Large intestine (tissue), 3 donors: ENCODE data around the gene CACNA1E. TPM values are rescaled to one million over a fixed set of nuclear protein-coding genes. Genes with fewer than 3 reads are reported as not detected.
A peak's percentile ranks its signal among the peaks of the same experiment; 100 is the strongest.

Source experiments
- DNase-seq, 2 donors: peaks; one replicate each; pipeline versions ENCODE4 v3.0.0 to v3.0.0-alpha.2; 2013
- H3K27ac ChIP-seq: one replicate; pipeline ENCODE4 v1.5.1; 2013; ENCODE audit warnings: low read length
- H3K27me3 ChIP-seq: 2 replicates; pipeline ENCODE4 v1.6.1; 2013; ENCODE audit warnings: low read length; ENCODE audit not compliant: control insufficient read depth, insufficient read depth
- H3K36me3 ChIP-seq: 2 replicates; pipeline ENCODE4 v1.6.1; 2013; ENCODE audit warnings: low read length; ENCODE audit not compliant: control insufficient read depth, insufficient read depth
- H3K4me1 ChIP-seq: one replicate; pipeline ENCODE4 v1.6.1; 2013; ENCODE audit warnings: low read length; ENCODE audit not compliant: control insufficient read depth, insufficient read depth
- H3K4me3 ChIP-seq: one replicate; pipeline ENCODE4 v1.5.1; 2013; ENCODE audit warnings: low read length
- H3K9me3 ChIP-seq: one replicate; pipeline ENCODE4 v1.6.1; 2013; ENCODE audit warnings: mild to moderate bottlenecking, low read depth, low read length, moderate library complexity; ENCODE audit not compliant: control insufficient read depth
- WGBS: methylation state at CpG from one replicate; pipeline ENCODE4 v1.1.5; 2013; ENCODE audit warnings: low lambda C conversion rate; ENCODE audit not compliant: insufficient coverage; 5-methylcytosine and 5-hydroxymethylcytosine counted together
- polyA plus RNA-seq: library from polyadenylated mRNA; unstranded; fragments of 120-200 nt; gene quantifications from one replicate; pipeline ENCODE4 v1.2.1, GENCODE V29; 2013

Gene CACNA1E
- polyA plus RNA-seq, 1 donor: 1.7 TPM

DNA sequence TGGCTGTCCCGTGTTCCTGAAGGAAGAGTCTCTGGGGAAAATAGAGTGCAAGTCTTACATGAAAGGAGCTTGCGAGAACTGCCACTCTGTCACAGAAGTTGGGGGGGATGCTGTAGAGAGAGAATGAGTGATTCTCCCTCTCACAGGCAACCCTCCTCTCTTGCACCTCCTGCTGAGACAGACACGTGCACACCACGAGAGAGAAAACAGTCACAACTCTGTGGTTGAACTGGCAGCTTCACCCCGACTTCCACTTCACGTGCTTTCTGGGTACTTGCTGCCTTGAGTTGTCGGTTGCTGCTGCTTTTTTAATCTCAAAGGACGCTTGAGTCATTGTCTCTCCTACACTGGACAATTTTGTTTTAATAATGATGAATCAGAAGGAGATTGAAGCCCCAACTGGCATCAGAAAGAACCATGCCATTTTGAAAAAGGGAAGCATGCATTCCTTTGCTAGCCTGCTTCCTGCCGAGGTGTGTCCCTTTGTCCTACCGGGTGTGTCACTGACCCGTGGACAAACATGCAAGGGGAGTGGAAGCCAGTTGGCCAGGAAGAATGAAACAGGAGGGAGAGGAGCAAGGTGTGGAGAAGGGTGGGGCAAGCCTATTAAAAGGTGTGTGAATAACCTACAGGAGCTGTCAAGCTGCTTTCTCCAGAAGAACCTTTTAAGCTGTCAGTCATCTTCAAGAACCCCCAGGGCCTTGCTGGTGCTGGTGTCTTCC lies 164.2 kb downstream of the CACNA1E start:
- no CpG with 5 or more reads among the region's 11 CpGs for WGBS
- H3K36me3 ChIP-seq: no peaks in the 10 kb centered on the region
- peak; percentile 46 to 49 for DNase-seq
- H3K4me3 ChIP-seq: no peak overlapping the region
- no peaks in the 10 kb centered on the region for H3K9me3 ChIP-seq
- peaks cover 2% of the 10 kb centered on the region for H3K27me3 ChIP-seq
- H3K4me1 ChIP-seq: no peaks in the 10 kb centered on the region
- no peak overlapping the region for H3K27ac ChIP-seq

DNA sequence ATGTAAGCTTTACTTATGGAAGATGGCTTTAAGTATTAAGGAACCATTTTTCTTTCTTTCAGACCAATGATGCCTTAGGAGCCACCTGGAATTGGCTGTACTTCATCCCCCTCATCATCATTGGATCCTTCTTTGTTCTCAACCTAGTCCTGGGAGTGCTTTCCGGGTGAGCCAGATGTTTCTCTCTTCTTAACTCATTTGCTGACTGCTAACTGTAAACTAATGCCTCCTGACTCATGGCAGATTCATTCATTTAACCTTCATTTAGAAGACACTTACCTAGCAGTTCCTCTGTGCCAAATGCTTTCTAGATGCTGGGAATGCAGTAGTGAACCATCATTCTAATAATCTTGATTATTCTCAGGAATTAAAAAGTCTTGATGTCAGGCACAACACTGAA lies 168.0 kb downstream of the CACNA1E start:
- no peaks in the 10 kb centered on the region for H3K9me3 ChIP-seq
- no peaks in the 10 kb centered on the region for H3K4me1 ChIP-seq
- DNase-seq: no peak
- no peaks in the 10 kb centered on the region for H3K27me3 ChIP-seq
- no peaks in the 10 kb centered on the region for H3K36me3 ChIP-seq
- no CpG with 5 or more reads among the region's 1 CpG for WGBS
- no peak overlapping the region for H3K27ac ChIP-seq
- H3K4me3 ChIP-seq: no peak overlapping the region

DNA sequence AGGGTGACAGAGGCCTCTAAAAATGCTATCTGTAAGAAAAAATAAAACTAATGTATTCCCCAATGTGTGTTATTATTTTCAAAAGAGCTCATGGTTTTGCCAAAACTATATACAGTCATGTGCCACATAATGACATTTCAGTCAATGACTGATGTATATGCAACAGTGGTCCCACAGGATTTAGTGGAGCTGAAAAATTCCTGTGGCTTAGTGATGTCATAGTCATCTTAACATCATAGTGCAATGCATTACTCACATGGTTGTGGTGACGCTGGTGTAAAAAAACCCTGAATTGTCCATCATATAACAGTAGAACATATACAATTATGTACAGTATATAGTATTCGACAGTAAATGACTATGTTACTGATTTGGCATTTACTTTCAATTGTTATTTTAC lies 172.4 kb downstream of the CACNA1E start:
- H3K4me1 ChIP-seq: no peaks in the 10 kb centered on the region
- no peak overlapping the region for H3K27ac ChIP-seq
- DNase-seq: no peak
- WGBS: 100% methylated on average over 1 of the region's 2 CpGs
- H3K36me3 ChIP-seq: no peaks in the 10 kb centered on the region
- no peaks in the 10 kb centered on the region for H3K27me3 ChIP-seq
- no peak overlapping the region for H3K4me3 ChIP-seq
- H3K9me3 ChIP-seq: no peaks in the 10 kb centered on the region

DNA sequence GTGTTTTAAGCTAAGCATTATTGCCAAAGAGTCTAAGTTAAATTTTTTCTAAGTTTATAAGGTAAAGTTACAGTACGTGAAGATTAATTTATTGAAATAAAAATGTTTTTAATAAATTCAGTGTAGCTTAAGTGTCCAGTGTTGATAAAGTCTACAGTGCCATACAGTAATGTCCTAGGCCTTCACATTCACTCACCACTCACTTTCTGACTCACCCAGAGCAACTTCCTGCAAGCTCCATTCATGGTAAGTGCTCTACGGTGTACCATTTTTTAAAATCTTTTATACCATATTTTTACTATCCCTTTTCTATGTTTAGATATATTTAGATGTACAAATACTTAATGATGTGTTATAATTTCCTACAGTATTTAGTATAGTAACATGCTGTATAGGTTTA lies 173.2 kb downstream of the CACNA1E start:
- no peak overlapping the region for H3K4me3 ChIP-seq
- H3K4me1 ChIP-seq: no peaks in the 10 kb centered on the region
- DNase-seq: no peak
- no peaks in the 10 kb centered on the region for H3K9me3 ChIP-seq
- no peak overlapping the region for H3K27ac ChIP-seq
- no peaks in the 10 kb centered on the region for H3K27me3 ChIP-seq
- 50% methylated on average over 1 of the region's 2 CpGs for WGBS
- no peaks in the 10 kb centered on the region for H3K36me3 ChIP-seq

DNA sequence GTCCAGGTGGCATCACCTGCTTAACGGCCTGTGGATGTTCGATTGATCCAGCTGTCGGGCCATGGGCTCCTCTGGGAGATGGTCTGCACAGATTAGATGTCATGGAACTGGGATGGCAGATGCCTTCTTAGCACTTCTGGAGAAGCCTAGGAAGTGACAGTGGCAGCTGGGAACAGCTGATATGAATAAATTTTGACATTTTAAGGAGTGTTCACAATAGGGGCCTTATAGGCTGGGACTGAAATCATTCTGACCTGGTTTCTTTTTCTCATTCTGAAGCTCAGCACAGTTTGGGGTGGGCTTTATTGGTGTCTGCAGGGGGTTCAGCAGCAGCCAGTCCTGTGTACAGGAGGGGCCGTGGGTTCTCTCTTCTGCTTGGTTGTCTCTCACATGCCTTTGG lies 175.3 kb downstream of the CACNA1E start:
- H3K27ac ChIP-seq: no peak overlapping the region
- DNase-seq: no peak
- H3K9me3 ChIP-seq: no peaks in the 10 kb centered on the region
- H3K27me3 ChIP-seq: no peaks in the 10 kb centered on the region
- H3K4me1 ChIP-seq: no peaks in the 10 kb centered on the region
- H3K4me3 ChIP-seq: no peak overlapping the region
- H3K36me3 ChIP-seq: no peaks in the 10 kb centered on the region
- WGBS: no CpG with 5 or more reads among the region's 4 CpGs

DNA sequence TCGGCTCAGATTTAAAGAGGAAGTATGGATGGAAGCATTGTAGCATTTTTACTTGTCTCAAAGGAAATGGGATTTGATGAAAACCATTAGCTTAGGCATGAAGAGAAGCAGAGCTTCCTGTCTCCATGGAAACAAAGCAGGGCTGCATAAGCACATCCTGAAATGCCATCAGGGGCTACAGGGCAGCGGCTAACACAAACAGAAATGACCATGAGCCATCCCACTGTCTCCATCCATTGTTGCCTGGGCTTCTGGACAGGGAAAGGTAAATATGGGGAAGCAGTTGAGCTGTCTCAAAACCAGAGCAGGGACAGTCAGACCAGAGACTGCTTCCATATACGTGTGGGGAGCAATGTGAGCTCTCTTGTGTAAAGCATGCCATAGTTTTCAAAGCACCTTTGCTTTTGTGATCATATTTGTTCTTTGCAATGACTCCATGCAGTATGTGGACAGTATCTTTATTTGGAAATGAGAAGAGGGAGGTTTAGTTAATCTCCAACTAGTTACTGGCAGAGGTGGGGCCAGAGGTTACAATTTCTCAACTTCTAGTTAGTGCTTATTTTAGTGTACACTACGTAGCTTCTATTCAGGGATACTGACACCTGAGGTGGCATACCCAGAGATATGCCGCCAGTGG lies 176.1 kb downstream of the CACNA1E start:
- Histone ChIP-seq H3K27me3 (no peaks in the 10 kb centered on the region), H3K4me1 (no peaks in the 10 kb centered on the region), H3K4me3 (no peak overlapping the region), H3K9me3 (no peaks in the 10 kb centered on the region), H3K27ac (no peak overlapping the region), H3K36me3 (no peaks in the 10 kb centered on the region)
- no peak for DNase-seq
- no CpG with 5 or more reads among the region's 5 CpGs for WGBS

- Histone ChIP-seq H3K27me3 (no peaks in the 10 kb centered on the region), H3K4me1 (no peaks in the 10 kb centered on the region)
- no CpG with 5 or more reads among the region's 3 CpGs for WGBS
These were observed 177.3 kb downstream of the CACNA1E start for GRCh38 chr1:181660621-181661020.

GRCh38 chr1:181661569-181661968 lies 178.3 kb downstream of the CACNA1E start:
- no peaks in the 10 kb centered on the region for H3K27me3 ChIP-seq
- no peaks in the 10 kb centered on the region for H3K9me3 ChIP-seq
- H3K4me1 ChIP-seq: no peaks in the 10 kb centered on the region
- DNase-seq: no peak
- H3K4me3 ChIP-seq: no peak overlapping the region
- no CpG with 5 or more reads among the region's 1 CpG for WGBS
- H3K27ac ChIP-seq: no peak overlapping the region
- H3K36me3 ChIP-seq: no peaks in the 10 kb centered on the region

More at GRCh38 chr1:181660621-181661020, 177.3 kb downstream of the CACNA1E start:
- H3K4me3 ChIP-seq: no peak overlapping the region
- H3K27ac ChIP-seq: no peak overlapping the region
- H3K9me3 ChIP-seq: no peaks in the 10 kb centered on the region
- no peak for DNase-seq
- no peaks in the 10 kb centered on the region for H3K36me3 ChIP-seq

GRCh38 chr1:181662606-181663005 lies 179.3 kb downstream of the CACNA1E start:
- Histone ChIP-seq H3K9me3 (no peaks in the 10 kb centered on the region), H3K27me3 (no peaks in the 10 kb centered on the region), H3K36me3 (no peaks in the 10 kb centered on the region), H3K4me3 (no peak overlapping the region), H3K27ac (no peak overlapping the region), H3K4me1 (no peaks in the 10 kb centered on the region)
- no peak for DNase-seq

- H3K27me3 ChIP-seq: no peaks in the 10 kb centered on the region
These were observed 181.2 kb downstream of the CACNA1E start for GRCh38 chr1:181664543-181664942.

GRCh38 chr1:181669246-181669645 lies 185.9 kb downstream of the CACNA1E start:
- DNase-seq: no peak
- H3K36me3 ChIP-seq: no peaks in the 10 kb centered on the region
- WGBS: 83% methylated on average over 1 of the region's 6 CpGs

More at GRCh38 chr1:181664543-181664942, 181.2 kb downstream of the CACNA1E start:
- Histone ChIP-seq H3K9me3 (no peaks in the 10 kb centered on the region), H3K27ac (no peak overlapping the region), H3K36me3 (no peaks in the 10 kb centered on the region), H3K4me1 (no peaks in the 10 kb centered on the region), H3K4me3 (no peak overlapping the region)
- no peak for DNase-seq
- WGBS: no CpG with 5 or more reads among the region's 2 CpGs

More at GRCh38 chr1:181669246-181669645, 185.9 kb downstream of the CACNA1E start:
- Histone ChIP-seq H3K4me3 (no peak overlapping the region), H3K4me1 (no peaks in the 10 kb centered on the region), H3K9me3 (no peaks in the 10 kb centered on the region), H3K27me3 (no peaks in the 10 kb centered on the region), H3K27ac (no peak overlapping the region)
